ENCODE results near the gene KNTC1.
"Not testable (repeated sequence)": the region's sequence is repeated elsewhere in the genome, so short reads cannot be mapped to it uniquely, and the experiment has no call there.

The KNTC1 gene

DNA sequence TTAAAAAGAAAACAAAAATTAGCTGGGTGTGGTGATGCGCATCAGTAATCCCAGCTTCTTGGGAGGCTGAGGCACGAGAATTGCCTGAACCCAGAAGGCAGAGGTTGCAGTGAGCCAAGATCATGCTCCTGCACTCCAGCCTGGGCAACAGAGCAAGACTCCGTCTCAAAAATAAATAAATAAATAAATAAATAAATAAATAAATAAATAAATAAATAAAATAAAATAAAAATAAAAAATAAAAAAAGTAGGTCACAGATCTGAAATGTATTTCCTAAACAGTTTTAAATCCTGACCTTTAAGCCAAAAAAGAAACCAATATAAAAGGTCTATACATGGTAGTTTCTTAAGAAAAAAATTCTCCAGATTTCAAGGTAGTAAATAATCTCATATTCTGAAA is 14.0 kb upstream of the KNTC1 start:
- DNase-seq, result not testable (repeated sequence)

- no peak for DNase-seq
Measured at GRCh38 chr12:122513660-122514059, 13.4 kb upstream of the KNTC1 start.

DNA sequence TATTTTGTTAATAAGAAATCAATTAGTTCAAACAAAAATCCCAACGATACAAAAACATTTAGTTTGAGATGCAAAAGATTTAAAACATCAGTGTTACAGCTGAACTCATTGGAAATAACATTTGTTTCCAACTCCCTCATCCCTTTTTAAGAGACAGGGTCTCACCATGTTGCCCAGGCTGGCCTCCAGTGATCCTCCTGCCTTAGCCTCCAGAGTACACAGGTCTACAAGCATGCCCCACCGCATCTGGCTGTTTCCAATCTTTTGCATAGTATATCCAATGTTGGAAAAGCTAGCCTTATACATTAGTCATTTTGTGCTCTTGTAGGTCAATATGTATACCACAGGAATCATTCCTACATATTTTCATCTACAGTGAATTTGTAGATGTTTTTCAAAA is 11.8 kb upstream of the KNTC1 start:
- no peak for DNase-seq

- no peak for DNase-seq
Measured at GRCh38 chr12:122516544-122517361, 10.3 kb upstream of the KNTC1 start.

DNA sequence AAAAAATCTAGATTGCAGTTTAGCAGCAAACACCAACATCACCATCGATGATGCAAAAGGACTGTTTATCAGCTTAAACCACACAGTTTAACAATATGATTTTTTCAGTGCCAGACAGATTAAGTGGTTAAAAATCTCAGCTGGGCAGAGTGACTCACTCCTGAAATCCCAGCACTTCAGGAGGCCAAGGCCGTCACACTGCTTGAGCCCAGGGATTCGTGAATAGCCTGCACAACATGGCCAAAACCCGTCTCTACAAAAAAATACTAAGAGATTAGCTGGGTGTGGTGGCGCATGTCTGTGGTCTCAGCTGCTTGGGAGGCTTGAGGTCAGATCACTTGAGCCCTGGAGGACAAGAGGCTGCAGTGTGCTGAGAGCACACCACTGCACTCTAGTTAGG is 9.2 kb upstream of the KNTC1 start:
- DNase-seq, result no peak

DNA sequence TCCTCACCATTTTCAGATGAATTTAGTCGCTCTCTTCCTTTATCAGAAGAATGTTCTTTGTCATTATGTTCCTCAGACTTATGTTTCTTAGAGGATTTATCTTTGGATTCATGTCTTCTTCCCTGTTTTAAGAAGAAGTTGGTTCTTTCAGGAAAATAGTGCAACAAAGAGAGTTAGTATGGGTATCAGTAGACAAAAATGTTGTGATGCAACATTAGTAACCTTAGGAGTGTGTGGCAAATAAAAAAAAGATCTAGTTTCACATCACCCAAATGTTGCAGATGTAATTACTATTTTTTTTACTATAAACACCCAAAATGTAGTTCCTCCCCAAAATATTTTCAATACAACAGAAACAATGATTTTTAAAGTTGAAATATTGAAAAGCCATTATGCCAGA is 8.1 kb upstream of the KNTC1 start:
- no peak for DNase-seq

DNA sequence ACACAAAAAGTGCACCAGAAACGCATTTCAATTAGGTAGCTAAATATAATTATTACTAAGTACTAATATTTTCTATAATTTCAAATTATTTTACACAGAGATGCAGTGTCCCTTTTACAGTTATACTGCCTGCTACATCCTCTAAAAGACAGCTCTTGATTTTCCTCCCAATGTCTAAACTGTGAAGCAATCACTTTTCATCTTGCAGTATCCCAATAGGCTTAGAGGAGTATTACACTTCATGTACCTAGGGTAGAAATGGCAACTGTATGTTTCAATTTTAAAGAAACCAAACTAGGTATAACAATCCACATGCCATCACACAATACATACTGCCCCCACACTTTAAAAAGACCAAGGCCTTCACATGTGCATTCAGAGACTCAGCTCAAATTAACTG is 7.6 kb upstream of the KNTC1 start:
- DNase-seq, result no peak

GRCh38 chr12:122520676-122521075 is 6.4 kb upstream of the KNTC1 start:
- DNase-seq, result no peak

GRCh38 chr12:122523280-122523679 is 3.8 kb upstream of the KNTC1 start:
- DNase-seq, result no peak

GRCh38 chr12:122523846-122524718 is 3.0 kb upstream of the KNTC1 start:
- DNase-seq, result no peak

GRCh38 chr12:122527478-122527944 is 462 bp downstream of the KNTC1 start:
- no peak for DNase-seq

- no peak for DNase-seq
Measured at GRCh38 chr12:122528582-122528981, 1.5 kb downstream of the KNTC1 start.

- no peak for DNase-seq
Measured at GRCh38 chr12:122528992-122529391, 1.9 kb downstream of the KNTC1 start.

DNA sequence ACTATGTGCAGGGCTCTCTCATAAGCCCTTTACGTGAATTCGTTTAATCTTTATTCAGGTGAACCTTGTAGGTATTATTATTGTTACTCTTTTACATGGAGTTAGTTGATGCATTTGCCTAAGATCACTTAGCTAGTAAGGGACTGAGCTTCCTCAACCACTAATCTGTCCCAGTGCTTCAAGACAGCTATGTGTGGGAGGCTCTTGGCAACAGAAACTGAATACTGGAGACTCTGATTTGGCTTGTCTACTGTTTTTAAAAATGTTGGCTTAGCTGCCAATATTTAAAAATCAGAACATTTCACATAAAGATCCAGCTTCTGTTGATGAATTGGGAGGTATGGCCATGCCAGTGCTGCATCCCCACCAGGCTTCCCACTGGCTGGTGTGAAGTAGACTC is 6.8 kb downstream of the KNTC1 start:
- no peak for DNase-seq

DNA sequence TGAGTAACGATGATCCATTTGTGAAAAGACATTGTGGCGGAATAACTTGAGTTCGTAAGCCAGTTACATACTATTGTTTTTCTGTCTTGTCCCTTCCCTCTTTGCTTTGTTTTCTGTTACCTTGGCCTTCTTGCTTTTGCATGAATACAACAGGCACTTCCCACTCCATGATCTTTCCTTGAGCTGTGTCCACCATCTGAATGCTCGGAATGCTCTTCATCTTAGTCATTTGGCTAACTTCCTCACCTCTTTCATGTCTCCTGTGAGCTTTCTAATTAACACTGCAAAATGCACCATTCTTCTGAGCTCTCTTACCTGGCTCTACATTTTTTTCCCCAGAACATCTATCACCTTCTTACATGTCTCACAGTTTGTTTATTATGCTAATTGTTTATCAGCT is 10.0 kb downstream of the KNTC1 start:
- no peak for DNase-seq

DNA sequence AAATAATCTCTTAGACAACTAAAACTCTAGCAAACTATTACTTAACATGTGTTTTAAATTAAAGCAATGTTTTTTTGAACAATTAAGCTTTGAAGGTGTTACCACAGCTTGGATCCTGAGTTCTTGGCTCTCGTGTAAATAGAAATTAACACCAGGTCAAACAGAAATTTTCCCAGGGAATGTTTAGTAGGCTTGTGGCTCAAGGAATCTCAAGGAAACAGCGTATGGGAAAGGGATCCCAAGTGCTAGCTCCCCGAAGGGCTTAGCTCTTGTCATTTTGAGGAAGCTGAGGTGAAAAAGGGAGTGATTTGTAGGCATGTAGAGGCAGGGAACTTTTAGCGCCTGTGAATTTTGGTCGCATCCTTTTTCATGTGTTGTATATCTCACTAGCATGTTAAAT is 11.4 kb downstream of the KNTC1 start:
- DNase-seq, result no peak

- no peak for DNase-seq
Measured at GRCh38 chr12:122544537-122544936, 17.5 kb downstream of the KNTC1 start.

- no peak for DNase-seq
Measured at GRCh38 chr12:122545855-122546254, 18.8 kb downstream of the KNTC1 start.

GRCh38 chr12:122547330-122547729 is 20.3 kb downstream of the KNTC1 start:
- no peak for DNase-seq

GRCh38 chr12:122558745-122559641 is 31.9 kb downstream of the KNTC1 start:
- DNase-seq, result no peak

DNA sequence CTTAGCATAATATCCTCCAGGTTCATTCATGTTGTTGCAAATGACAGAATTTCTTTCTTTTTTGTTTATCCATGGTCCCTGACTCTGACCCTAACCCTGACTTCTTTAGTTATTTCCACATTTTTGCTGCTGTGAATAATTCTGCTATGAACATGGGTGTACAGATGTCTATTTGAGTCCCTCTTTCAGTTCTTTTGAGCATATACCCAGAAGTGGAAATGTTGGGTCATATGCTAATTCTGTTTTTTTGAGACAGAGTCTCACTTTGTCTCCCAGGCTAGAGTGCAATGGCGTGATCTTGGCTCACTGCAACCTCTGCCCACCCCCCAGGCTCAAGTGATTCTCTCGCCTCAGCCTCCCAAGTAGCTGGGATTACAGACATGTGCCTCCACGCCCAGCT is 33.1 kb downstream of the KNTC1 start:
- no peak for DNase-seq

GRCh38 chr12:122563361-122563760 is 36.3 kb downstream of the KNTC1 start:
- no peak for DNase-seq

- not testable (repeated sequence) for DNase-seq
Measured at GRCh38 chr12:122566816-122567215, 39.8 kb downstream of the KNTC1 start.
